GM10248 (cell line): ENCODE measurements around the gene LRP8.
A peak's percentile ranks its signal among the peaks of the same experiment; 100 is the strongest.

ENCODE experiments used
- CTCF ChIA-PET: fragments of 300-600 bp; sonication (Branson Sonifier 250); formaldehyde crosslinking; extraction: SDS; loops from one replicate; lab custom pipeline; 2021; ENCODE audit warnings: antibody characterized with exemption; lab: Yijun Ruan, JAX
- POLR2A ChIA-PET: fragments of 350-650 bp; sonication (Branson Sonifier 250); formaldehyde crosslinking; extraction: SDS; loops from one replicate; lab custom pipeline; 2020; ENCODE audit warnings: antibody characterized with exemption; lab: Yijun Ruan, JAX
- DNase-seq: peaks from one replicate; pipeline ENCODE4 v3.0.0; 2012; ENCODE audit errors: extremely low spot score
- TF ChIP-seq, protein P1 (sequence below): IDR thresholded peaks from 2 replicates; pipeline ENCODE4 v1.5.1; 2012; ENCODE audit warnings: mild to moderate bottlenecking, low read depth; ENCODE audit errors: extremely low read depth, missing control alignments, control extremely low read depth

Gene LRP8

DNA sequence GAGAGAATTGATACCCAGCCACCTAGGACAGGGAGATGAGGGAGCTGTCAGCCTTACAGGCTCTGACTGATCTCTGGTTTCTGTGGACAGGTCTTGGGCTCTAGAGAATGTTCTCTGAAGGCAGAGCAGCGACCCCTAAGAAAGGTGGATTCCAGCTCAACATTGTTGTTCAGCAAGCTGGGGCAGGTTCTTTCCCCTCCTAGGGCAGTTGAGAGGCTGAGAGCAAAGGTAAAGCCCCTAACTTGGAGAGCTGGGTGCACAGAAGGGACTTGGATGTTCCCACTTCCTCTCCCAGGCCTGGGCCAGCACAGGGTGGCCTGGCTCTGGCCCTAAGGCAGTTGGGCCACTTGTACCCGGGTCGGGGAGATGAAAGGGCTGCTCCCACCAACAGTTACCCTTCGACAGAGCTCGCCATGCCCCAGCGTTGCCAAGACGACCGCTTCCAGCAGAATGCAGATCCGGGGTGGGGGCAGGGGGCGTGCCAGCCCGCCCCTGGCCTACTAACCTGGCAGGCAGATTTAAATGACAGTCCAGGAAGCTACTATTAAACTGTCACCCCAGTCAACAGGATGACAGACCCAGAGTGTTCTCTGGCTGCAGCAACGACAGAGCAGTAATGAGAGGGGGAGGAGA is 31.6 kb downstream of the LRP8 start:
- ChIA-PET POLR2A (interaction anchor here (0.6 to 0.7 kb wide), 2 partner anchors 35 to 583 kb away, joined by 3 read pairs; no protein-coding TSS in a partner anchor), CTCF (interaction anchor here (0.9 to 6.4 kb wide), 10 partner anchors 9 to 1435 kb away, joined by 3 to 31 read pairs (median 4); no protein-coding TSS in a partner anchor)
- TF ChIP-seq, protein P1, sequence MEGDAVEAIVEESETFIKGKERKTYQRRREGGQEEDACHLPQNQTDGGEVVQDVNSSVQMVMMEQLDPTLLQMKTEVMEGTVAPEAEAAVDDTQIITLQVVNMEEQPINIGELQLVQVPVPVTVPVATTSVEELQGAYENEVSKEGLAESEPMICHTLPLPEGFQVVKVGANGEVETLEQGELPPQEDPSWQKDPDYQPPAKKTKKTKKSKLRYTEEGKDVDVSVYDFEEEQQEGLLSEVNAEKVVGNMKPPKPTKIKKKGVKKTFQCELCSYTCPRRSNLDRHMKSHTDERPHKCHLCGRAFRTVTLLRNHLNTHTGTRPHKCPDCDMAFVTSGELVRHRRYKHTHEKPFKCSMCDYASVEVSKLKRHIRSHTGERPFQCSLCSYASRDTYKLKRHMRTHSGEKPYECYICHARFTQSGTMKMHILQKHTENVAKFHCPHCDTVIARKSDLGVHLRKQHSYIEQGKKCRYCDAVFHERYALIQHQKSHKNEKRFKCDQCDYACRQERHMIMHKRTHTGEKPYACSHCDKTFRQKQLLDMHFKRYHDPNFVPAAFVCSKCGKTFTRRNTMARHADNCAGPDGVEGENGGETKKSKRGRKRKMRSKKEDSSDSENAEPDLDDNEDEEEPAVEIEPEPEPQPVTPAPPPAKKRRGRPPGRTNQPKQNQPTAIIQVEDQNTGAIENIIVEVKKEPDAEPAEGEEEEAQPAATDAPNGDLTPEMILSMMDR = no peak
- peak; percentile 73 for DNase-seq

DNA sequence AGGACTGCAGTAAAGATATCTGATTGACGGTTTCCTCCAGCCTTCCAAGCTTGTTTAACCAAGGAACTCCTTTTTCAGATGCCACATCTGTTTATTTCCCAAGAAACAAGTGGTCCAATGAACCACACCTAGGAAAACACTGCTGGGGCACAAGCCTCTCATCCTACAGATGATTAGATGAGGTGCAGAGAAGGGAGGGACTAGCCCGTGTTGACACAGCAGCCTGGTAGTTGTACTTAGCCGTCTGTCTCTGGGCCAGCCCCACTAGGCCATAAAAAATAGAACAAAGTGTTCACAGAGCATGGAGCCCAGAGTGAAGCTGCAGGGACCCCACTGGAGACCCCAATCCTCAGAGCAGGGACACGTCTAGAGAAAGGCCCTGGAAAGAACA is 32.1 kb downstream of the LRP8 start:
- TF ChIP-seq, protein P1 = no peak
- no peak for DNase-seq
- ChIA-PET POLR2A (interaction anchor here (0.5 to 0.7 kb wide), 3 partner anchors 20 to 583 kb away, joined by 3 to 4 read pairs (median 3); no protein-coding TSS in a partner anchor), CTCF (interaction anchor here (0.9 to 6.4 kb wide), 11 partner anchors 9 to 1436 kb away, joined by 3 to 31 read pairs (median 4); no protein-coding TSS in a partner anchor)

DNA sequence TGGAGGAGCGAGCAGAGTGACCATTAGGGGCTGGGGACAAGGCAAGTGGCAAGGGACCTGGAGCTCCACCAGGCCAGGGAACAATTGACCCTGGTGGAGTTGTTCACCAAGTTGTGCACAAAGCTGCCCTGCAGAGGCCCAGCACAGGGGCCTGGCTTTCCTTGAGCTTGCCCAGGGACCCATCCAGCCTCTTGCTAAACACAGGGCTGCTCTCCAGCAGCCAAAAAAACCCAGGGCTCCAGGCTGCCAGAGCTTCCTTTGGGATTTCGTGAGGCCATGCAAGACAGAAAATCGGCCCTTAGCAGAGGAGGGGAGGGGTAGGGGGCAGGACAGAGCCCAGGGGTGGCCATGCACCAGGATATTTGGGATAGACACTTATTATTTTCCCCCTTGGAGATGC is 32.6 kb downstream of the LRP8 start:
- TF ChIP-seq, protein P1 = no peak
- POLR2A ChIA-PET = interaction anchor here (0.5 kb wide), 1 partner anchor 19 kb away, joined by 4 read pairs; no protein-coding TSS in a partner anchor
- no peak for DNase-seq
- CTCF ChIA-PET = interaction anchor here (0.9 to 6.4 kb wide), 9 partner anchors 8 to 1436 kb away, joined by 3 to 31 read pairs (median 4); no protein-coding TSS in a partner anchor

GRCh38 chr1:53294567-53294966 is 33.3 kb downstream of the LRP8 start:
- peak; percentile 64 for DNase-seq
- CTCF ChIA-PET = interaction anchor here (1.3 to 6.4 kb wide), 5 partner anchors 11 to 98 kb away, joined by 3 to 31 read pairs (median 5); no protein-coding TSS in a partner anchor
- POLR2A ChIA-PET = no interaction called here
- TF ChIP-seq, protein P1 = no peak

GRCh38 chr1:53294061-53294460 is 33.8 kb downstream of the LRP8 start:
- no peak for DNase-seq
- CTCF ChIA-PET = interaction anchor here (1.4 to 8.7 kb wide), 5 partner anchors 12 to 99 kb away, joined by 4 to 74 read pairs (median 19); no protein-coding TSS in a partner anchor
- POLR2A ChIA-PET = no interaction called here

DNA sequence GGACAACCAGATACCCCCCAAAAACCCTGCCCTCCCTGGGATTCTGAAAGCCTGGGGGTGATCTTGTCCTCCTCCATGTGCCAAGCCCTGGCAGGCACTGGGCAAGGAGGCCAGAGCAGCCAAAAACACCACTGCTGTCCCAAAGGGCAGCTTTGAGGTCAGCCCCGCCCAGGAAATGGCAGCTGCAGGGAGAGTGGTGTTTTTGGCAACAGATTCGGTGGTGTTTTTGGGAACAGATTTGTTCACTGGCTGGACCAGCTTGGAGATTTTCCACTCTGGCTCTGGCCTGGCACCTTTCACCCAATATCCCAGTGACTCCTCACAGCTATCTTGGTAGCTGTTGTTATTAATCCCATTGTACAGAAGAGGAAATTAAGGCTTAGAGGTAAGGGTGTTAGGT is 34.7 kb downstream of the LRP8 start:
- DNase-seq = no peak
- CTCF ChIA-PET = interaction anchor here (1.0 to 8.7 kb wide), 3 partner anchors 14 to 101 kb away, joined by 3 to 74 read pairs (median 38); no protein-coding TSS in a partner anchor
- POLR2A ChIA-PET = no interaction called here
- TF ChIP-seq, protein P1 = no peak

More at GRCh38 chr1:53294061-53294460, 33.8 kb downstream of the LRP8 start:
- TF ChIP-seq, protein P1 = no peak
